ENCODE measurements around the gene HMHB1. TPM values are rescaled to one million over a fixed set of nuclear protein-coding genes. Genes with fewer than 3 reads are reported as not detected.

The HMHB1 gene
- total RNA-seq, 2 donors from 2014 or later: not detected

GRCh38 chr5:143862271-143862670 is 50.3 kb downstream of the HMHB1 start:
- Histone ChIP-seq H3K27ac (no peak overlapping the region), H3K9me3 (no peaks in the 10 kb centered on the region), H3K36me3 (no peaks in the 10 kb centered on the region), H3K27me3 (no peaks in the 10 kb centered on the region), H3K4me1 (peaks cover 0 to 5% of the 10 kb centered on the region in 2 donors), H3K4me3 (no peak overlapping the region)
- TF ChIP-seq CTCF (IDR thresholded peaks at IDR 0.05): no peak
- DNase-seq (ENCODE audit: low spot score): no peak

- Histone ChIP-seq H3K4me3 (no peak overlapping the region), H3K27me3 (no peaks in the 10 kb centered on the region)
These were observed 53.6 kb downstream of the HMHB1 start for GRCh38 chr5:143865426-143866025.

More at GRCh38 chr5:143865426-143866025, 53.6 kb downstream of the HMHB1 start:
- Histone ChIP-seq H3K27ac (no peak overlapping the region), H3K4me1 (peaks cover 0 to 5% of the 10 kb centered on the region in 2 donors), H3K9me3 (no peaks in the 10 kb centered on the region), H3K36me3 (no peaks in the 10 kb centered on the region)
- no peak for DNase-seq (ENCODE audit: low spot score)
- TF ChIP-seq CTCF (IDR thresholded peaks at IDR 0.05): no peak

Measured in right atrium auricular region (tissue), 2 donors.